Endothelial cell (in vitro differentiated cells): ENCODE results near the gene CEP295NL. TPM values are rescaled to one million over a fixed set of nuclear protein-coding genes. Genes with fewer than 3 reads are reported as not detected.
"Not testable (repeated sequence)": the region's sequence is repeated elsewhere in the genome, so short reads cannot be mapped to it uniquely, and the experiment has no call there.

Experiments used
- DNase-seq: peaks from one replicate; pipeline ENCODE4 v3.0.0; 2021; ENCODE audit warnings: low spot score
- H3K27ac Mint-ChIP-seq: one replicate; pipeline ENCODE4 v1.8.0; 2021; ENCODE audit warnings: mixed read lengths, inconsistent platforms; ENCODE audit not compliant: unreplicated experiment
- H3K27me3 Mint-ChIP-seq: one replicate; pipeline ENCODE4 v1.8.0; 2021; ENCODE audit warnings: mild to moderate bottlenecking, moderate library complexity, mixed read lengths, inconsistent platforms; ENCODE audit not compliant: unreplicated experiment
- H3K36me3 Mint-ChIP-seq: one replicate; pipeline ENCODE4 v1.8.0; 2021; ENCODE audit warnings: mild to moderate bottlenecking, low read depth, mixed read lengths, inconsistent platforms; ENCODE audit not compliant: unreplicated experiment
- H3K4me1 Mint-ChIP-seq: one replicate; pipeline ENCODE4 v1.8.0; 2021; ENCODE audit warnings: mild to moderate bottlenecking, mixed read lengths, inconsistent platforms; ENCODE audit not compliant: unreplicated experiment
- H3K4me3 Mint-ChIP-seq: one replicate; pipeline ENCODE4 v1.8.0; 2021; ENCODE audit warnings: mild to moderate bottlenecking, mixed read lengths, inconsistent platforms; ENCODE audit not compliant: unreplicated experiment
- H3K9me3 Mint-ChIP-seq: one replicate; pipeline ENCODE4 v1.8.0; 2021; ENCODE audit warnings: mixed read lengths, inconsistent platforms; ENCODE audit not compliant: unreplicated experiment
- CTCF ChIP-seq: fragments of 200-600 bp; sonication (generic); IDR thresholded peaks from one replicate; pipeline ENCODE4 v1.5.0; 2021; ENCODE audit warnings: antibody characterized with exemption; ENCODE audit not compliant: unreplicated experiment
- total RNA-seq: library from RNA; stranded (reverse); fragmentation: NEBNext Ultra II Directional; extraction: Animal tissue kit (Norgen Biotek cat#: 25700); gene quantifications from one replicate; pipeline ENCODE4 v1.2.1, GENCODE V29; 2021; ENCODE audit not compliant: unreplicated experiment

Gene CEP295NL
- total RNA-seq, 1 donor from 2014 or later, result 1.4 TPM

GRCh38 chr17:78892520-78892919 is 10.5 kb downstream of the CEP295NL start:
- DNase-seq, result no peak
- TF ChIP-seq CTCF, result no peak
- Mint-ChIP-seq H3K4me3 (no peak overlapping the region), H3K27me3 (peaks cover 3% of the 10 kb centered on the region), H3K9me3 (no peaks in the 10 kb centered on the region), H3K27ac (no peak overlapping the region), H3K4me1 (peaks cover 22% of the 10 kb centered on the region), H3K36me3 (peaks cover 1% of the 10 kb centered on the region)

- Mint-ChIP-seq H3K9me3 (no peaks in the 10 kb centered on the region), H3K4me1 (peaks cover 22% of the 10 kb centered on the region), H3K36me3 (no peaks in the 10 kb centered on the region), H3K4me3 (no peak overlapping the region), H3K27ac (no peak overlapping the region), H3K27me3 (peaks cover 3% of the 10 kb centered on the region)
- DNase-seq, result no peak
- TF ChIP-seq CTCF, result no peak
Observed at GRCh38 chr17:78892062-78892456, 10.9 kb downstream of the CEP295NL start.

DNA sequence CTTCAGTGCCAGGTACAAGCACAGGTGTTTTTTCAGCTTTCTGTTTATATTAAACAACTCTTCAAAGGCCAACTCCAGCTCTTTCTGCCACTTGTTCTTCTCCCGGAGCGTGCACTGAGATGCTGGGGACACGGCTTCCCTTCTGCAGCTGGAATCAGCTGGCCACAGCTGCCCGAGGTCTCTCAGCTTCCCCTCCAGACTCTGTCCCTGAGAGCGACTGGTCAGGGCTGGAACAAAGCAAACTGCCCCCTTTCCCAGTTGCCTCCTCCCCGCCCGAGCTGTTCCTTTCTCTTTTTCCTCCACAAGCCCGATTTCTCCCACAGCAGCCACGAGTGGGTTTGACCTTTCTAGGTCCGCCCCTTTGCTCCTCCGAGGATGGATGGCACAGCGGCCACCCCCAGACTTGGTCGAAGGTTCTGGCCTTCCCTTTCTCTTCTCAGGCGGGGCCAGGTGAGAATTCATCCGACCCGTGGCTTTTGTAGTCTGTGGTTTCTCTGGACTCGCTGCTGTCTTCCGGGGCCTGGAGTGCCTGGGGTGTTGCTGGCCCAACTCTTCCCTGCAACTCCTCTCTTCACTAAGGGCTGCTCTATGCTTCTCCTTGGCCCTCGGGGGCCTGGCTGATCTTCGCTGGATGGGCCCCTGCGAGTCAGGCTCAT is 11.5 kb downstream of the CEP295NL start:
- H3K27ac Mint-ChIP-seq, result no peak overlapping the region
- H3K4me3 Mint-ChIP-seq, result no peak overlapping the region
- peaks cover 3% of the 10 kb centered on the region for H3K27me3 Mint-ChIP-seq
- H3K9me3 Mint-ChIP-seq, result no peaks in the 10 kb centered on the region
- peaks cover 22% of the 10 kb centered on the region for H3K4me1 Mint-ChIP-seq
- no peak for TF ChIP-seq CTCF
- DNase-seq, result no peak
- H3K36me3 Mint-ChIP-seq, result no peaks in the 10 kb centered on the region

DNA sequence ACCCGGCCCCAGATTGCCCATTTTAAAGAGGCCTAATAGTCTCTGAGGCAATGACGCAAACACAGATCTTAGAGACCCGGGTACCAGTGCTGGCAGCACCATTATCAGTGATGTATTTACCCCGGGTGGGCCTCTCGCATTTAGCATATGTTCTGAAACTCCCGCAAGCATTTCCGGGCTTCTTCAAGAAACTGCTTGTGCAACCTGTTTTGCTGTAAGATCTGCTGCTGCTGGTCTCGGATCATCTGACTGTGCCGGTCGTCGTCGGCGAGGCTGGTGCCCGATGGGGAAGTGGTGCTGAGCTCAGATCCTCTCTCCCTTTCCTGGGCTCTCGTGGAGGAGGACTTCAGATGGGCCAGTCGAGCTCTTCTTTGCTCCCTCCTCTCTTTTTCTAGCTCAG is 12.5 kb downstream of the CEP295NL start:
- Mint-ChIP-seq H3K4me3 (no peak overlapping the region), H3K9me3 (no peaks in the 10 kb centered on the region), H3K4me1 (peaks cover 22% of the 10 kb centered on the region), H3K27me3 (peaks cover 3% of the 10 kb centered on the region), H3K36me3 (no peaks in the 10 kb centered on the region), H3K27ac (no peak overlapping the region)
- no peak for DNase-seq
- no peak for TF ChIP-seq CTCF

GRCh38 chr17:78890096-78890495 is 12.9 kb downstream of the CEP295NL start:
- H3K9me3 Mint-ChIP-seq, H3K36me3 Mint-ChIP-seq, H3K27ac Mint-ChIP-seq, H3K27me3 Mint-ChIP-seq, H3K4me3 Mint-ChIP-seq, DNase-seq: not testable (repeated sequence)
- peaks cover 22% of the 10 kb centered on the region for H3K4me1 Mint-ChIP-seq
